BLaER1 (cell line): Measurements from ENCODE around the gene GTSF1L.

Experiments
- H3K27ac ChIP-seq: shearing (Covaris generic); formaldehyde crosslinking; 2 replicates; pipeline ENCODE4 v1.8.1; 2022
- H3K27me3 ChIP-seq: shearing (Covaris generic); formaldehyde crosslinking; 2 replicates; pipeline ENCODE4 v1.8.1; 2022
- H3K36me3 ChIP-seq: shearing (Covaris generic); formaldehyde crosslinking; 2 replicates; pipeline ENCODE4 v1.8.1; 2022
- H3K4me1 ChIP-seq: shearing (Covaris generic); formaldehyde crosslinking; 2 replicates; pipeline ENCODE4 v1.8.1; 2022
- H3K4me2 ChIP-seq: shearing (Covaris generic); formaldehyde crosslinking; 2 replicates; pipeline ENCODE4 v1.8.1; 2022
- H3K4me3 ChIP-seq: shearing (Covaris generic); formaldehyde crosslinking; 2 replicates; pipeline ENCODE4 v1.8.1; 2022
- H3K9ac ChIP-seq: shearing (Covaris generic); formaldehyde crosslinking; 2 replicates; pipeline ENCODE4 v1.8.1; 2022
- H3K9me3 ChIP-seq: shearing (Covaris generic); formaldehyde crosslinking; 2 replicates; pipeline ENCODE4 v1.8.1; 2022
- H4K20me1 ChIP-seq: shearing (Covaris generic); formaldehyde crosslinking; 2 replicates; pipeline ENCODE4 v1.8.1; 2022
- Cebpa-rat ChIP-seq: shearing (Covaris generic); IDR thresholded peaks from 2 replicates; pipeline ENCODE4 v1.8.1; 2022

GTSF1L gene

DNA sequence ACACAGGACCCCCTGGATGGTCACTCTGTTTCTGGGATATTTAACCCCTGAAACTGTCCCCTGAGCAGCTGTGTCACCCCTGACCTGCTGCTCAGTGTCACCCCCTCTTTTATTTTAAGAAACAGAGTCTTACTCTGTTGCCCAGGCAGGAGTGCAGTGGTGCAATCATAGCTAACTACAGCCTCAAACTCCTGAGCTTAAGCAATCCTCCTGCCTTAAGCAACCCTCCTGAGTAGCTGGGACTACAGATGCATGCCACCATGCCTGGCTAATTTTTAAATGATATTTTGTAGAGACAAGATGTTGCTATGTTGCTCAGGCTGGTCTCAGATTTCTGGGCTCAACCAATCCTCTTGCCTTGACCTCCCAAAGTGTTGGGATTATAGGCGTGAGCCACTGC lies 21.5 kb upstream of the GTSF1L start:
- Histone ChIP-seq H3K36me3 (no peaks in the 10 kb centered on the region), H3K27ac (no peak overlapping the region), H3K9ac (no peak overlapping the region), H3K27me3 (no peaks in the 10 kb centered on the region), H4K20me1 (no peaks in the 10 kb centered on the region), H3K4me2 (no peak overlapping the region), H3K9me3 (no peaks in the 10 kb centered on the region), H3K4me3 (no peak overlapping the region), H3K4me1 (peaks cover 74% of the 10 kb centered on the region)
- no peak for TF ChIP-seq Cebpa-rat

DNA sequence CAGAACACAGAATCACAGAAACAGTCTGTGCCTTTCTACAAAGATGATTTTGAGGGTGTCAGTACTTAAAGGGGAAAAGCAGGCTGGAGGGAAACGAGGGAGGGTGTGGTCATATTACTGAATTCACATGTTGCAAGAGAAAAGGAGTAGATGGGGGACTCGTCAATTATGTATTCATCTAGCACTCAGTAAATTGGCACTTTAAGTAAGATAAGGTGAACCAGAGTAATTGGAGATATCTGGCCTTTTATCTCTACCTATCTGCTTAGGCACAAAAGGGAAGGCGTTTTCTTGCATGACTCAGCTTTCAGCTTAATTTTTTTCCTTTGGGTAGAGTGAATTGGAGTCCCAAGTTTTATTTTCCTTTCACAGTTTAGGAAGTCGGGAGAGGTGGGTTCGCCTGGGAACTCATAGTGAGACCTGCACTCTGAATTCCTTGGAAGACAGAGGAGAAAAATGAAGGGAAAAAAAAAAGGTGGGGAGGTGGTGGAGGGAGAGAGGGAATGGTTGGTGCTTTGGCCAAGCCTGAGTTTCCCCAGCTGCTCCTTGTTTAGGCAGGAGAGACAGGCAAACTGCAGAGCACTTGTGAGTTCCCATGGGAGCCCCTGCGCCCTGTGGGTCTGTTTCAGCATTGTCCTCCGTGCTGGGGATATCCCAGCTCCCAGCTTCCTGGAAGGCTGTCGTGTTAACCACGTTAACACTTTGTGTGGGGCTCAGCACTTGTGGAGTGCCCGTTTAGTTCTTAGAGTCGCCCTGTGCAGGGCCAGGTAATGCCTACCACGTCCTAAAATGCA lies 19.7 kb upstream of the GTSF1L start:
- Histone ChIP-seq H3K4me3 (no peak overlapping the region), H3K27me3 (no peaks in the 10 kb centered on the region), H3K9me3 (no peaks in the 10 kb centered on the region), H4K20me1 (no peaks in the 10 kb centered on the region), H3K27ac (0 out of 2 replicates have a peak overlapping the region, but pooled peaks have one; percentile 3), H3K36me3 (no peaks in the 10 kb centered on the region), H3K9ac (no peak overlapping the region), H3K4me1 (peaks cover 56% of the 10 kb centered on the region), H3K4me2 (peak overlapping the region; percentile 26)
- TF ChIP-seq Cebpa-rat = no peak

GRCh38 chr20:43744966-43745730 lies 18.3 kb upstream of the GTSF1L start:
- Histone ChIP-seq H3K36me3 (no peaks in the 10 kb centered on the region), H3K4me3 (no peak overlapping the region), H3K9me3 (no peaks in the 10 kb centered on the region), H3K4me2 (peak overlapping the region; percentile 52), H3K27ac (0 out of 2 replicates have a peak overlapping the region, but pooled peaks have one; percentile 36), H3K4me1 (peaks cover 42% of the 10 kb centered on the region), H3K9ac (no peak overlapping the region), H4K20me1 (no peaks in the 10 kb centered on the region), H3K27me3 (no peaks in the 10 kb centered on the region)
- no peak for TF ChIP-seq Cebpa-rat

- no peaks in the 10 kb centered on the region for H4K20me1 ChIP-seq
- no peak overlapping the region for H3K9ac ChIP-seq
- no peaks in the 10 kb centered on the region for H3K27me3 ChIP-seq
- H3K4me2 ChIP-seq = no peak overlapping the region
- H3K9me3 ChIP-seq = no peaks in the 10 kb centered on the region
- no peak for TF ChIP-seq Cebpa-rat
- no peak overlapping the region for H3K27ac ChIP-seq
- no peak overlapping the region for H3K4me3 ChIP-seq
- no peaks in the 10 kb centered on the region for H3K36me3 ChIP-seq
- H3K4me1 ChIP-seq = peaks cover 38% of the 10 kb centered on the region
Measured at GRCh38 chr20:43744151-43744611, 17.4 kb upstream of the GTSF1L start.

- H3K9ac ChIP-seq = no peak overlapping the region
- H3K4me3 ChIP-seq = no peak overlapping the region
- H3K36me3 ChIP-seq = no peaks in the 10 kb centered on the region
- TF ChIP-seq Cebpa-rat = no peak
- H4K20me1 ChIP-seq = no peaks in the 10 kb centered on the region
- H3K27ac ChIP-seq = no peak overlapping the region
- H3K4me1 ChIP-seq = peaks cover 37% of the 10 kb centered on the region
- no peaks in the 10 kb centered on the region for H3K27me3 ChIP-seq
- H3K4me2 ChIP-seq = no peak overlapping the region
- no peaks in the 10 kb centered on the region for H3K9me3 ChIP-seq
Measured at GRCh38 chr20:43740642-43741041, 13.8 kb upstream of the GTSF1L start.

DNA sequence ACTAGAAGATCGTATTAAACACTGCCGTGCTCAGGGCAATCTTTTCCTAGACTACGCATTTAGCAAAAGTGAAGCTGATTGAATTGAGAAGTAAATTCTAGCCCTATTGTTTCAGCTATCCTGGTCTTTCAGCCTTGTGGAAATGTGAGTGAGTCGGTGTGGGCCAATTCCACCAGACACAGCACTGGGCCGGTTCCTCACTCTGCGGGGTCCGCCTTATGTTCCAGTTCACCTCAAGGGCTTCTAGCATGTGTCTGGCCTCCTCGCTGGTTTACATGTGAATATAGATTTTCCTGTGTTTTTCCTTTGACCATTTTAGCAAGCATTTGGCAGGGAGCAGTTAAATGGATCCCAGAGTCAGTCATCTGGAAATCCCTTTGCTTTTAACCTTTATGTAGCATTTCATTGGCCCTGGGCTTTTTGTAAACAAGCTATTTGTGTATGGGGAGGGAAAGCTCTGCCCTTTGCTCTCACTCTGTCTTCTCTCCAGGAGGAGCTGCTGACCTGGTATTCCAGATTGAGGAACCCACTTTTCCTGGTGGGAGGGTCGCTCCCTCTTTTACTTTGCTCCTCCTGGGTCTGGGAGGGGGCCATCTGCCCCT lies 12.4 kb upstream of the GTSF1L start:
- H3K4me2 ChIP-seq = peak overlapping the region; percentile 13; the same call in 1 of the 2 replicates
- H3K27ac ChIP-seq = no peak overlapping the region
- no peak overlapping the region for H3K4me3 ChIP-seq
- H4K20me1 ChIP-seq = no peaks in the 10 kb centered on the region
- H3K9me3 ChIP-seq = no peaks in the 10 kb centered on the region
- H3K27me3 ChIP-seq = no peaks in the 10 kb centered on the region
- peaks cover 23% of the 10 kb centered on the region for H3K4me1 ChIP-seq
- H3K36me3 ChIP-seq = no peaks in the 10 kb centered on the region
- H3K9ac ChIP-seq = no peak overlapping the region
- no peak for TF ChIP-seq Cebpa-rat

DNA sequence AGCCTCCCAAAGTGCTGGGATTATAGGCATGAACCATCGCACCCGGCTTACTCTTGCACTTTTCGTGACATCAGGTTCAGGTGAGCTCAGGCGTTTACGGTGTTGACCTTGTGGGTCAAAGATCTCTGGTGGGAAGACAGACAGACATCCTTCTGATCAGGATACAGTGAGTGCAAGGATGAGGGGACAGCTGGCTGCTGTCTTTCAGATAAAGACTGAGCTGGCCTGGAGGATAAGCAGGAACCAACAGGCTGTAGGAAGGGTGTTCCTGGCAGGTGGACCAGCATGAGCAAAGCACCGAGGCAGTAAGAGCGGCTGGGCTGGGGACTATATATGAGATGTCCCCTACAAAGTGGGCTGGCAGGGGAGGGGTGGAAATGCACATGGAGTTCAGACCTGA lies 11.1 kb upstream of the GTSF1L start:
- no peak for TF ChIP-seq Cebpa-rat
- H3K9ac ChIP-seq = no peak overlapping the region
- no peak overlapping the region for H3K27ac ChIP-seq
- no peaks in the 10 kb centered on the region for H3K9me3 ChIP-seq
- H4K20me1 ChIP-seq = no peaks in the 10 kb centered on the region
- peaks cover 32% of the 10 kb centered on the region for H3K4me1 ChIP-seq
- H3K36me3 ChIP-seq = no peaks in the 10 kb centered on the region
- H3K4me3 ChIP-seq = no peak overlapping the region
- no peaks in the 10 kb centered on the region for H3K27me3 ChIP-seq
- no peak overlapping the region for H3K4me2 ChIP-seq

DNA sequence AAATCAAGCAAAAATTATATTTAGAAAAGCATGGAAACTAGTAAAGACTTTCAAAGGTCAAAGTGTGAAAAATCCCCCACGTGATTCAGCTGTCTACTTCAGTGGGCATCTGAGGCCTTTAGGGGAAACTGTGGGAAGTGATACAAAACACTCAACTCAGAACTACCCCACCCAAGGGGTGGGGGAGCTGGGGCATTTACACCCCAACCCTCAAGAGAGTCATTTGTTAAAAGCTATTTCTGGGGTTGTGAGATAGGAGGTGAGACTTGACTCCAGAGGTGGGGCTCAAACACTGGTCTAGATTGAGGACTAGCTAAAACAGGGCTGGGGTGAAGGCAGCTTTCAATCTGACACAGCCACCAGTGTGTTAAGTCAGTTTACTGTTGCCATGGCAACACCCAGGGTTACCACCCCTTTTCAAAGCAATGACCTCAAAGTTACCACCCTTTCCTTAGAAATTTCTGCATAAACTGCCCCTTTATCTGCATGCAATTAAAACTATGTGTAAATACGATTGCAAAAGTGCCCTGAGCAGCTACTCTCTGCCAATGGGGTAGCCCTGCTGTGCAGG lies 9.9 kb upstream of the GTSF1L start:
- TF ChIP-seq Cebpa-rat = no peak
- H4K20me1 ChIP-seq = no peaks in the 10 kb centered on the region
- peak overlapping the region; percentile 8; the same call in 1 of the 2 replicates for H3K4me2 ChIP-seq
- H3K27ac ChIP-seq = no peak overlapping the region
- H3K36me3 ChIP-seq = no peaks in the 10 kb centered on the region
- H3K9me3 ChIP-seq = no peaks in the 10 kb centered on the region
- no peaks in the 10 kb centered on the region for H3K27me3 ChIP-seq
- peaks cover 44% of the 10 kb centered on the region for H3K4me1 ChIP-seq
- no peak overlapping the region for H3K9ac ChIP-seq
- H3K4me3 ChIP-seq = no peak overlapping the region

DNA sequence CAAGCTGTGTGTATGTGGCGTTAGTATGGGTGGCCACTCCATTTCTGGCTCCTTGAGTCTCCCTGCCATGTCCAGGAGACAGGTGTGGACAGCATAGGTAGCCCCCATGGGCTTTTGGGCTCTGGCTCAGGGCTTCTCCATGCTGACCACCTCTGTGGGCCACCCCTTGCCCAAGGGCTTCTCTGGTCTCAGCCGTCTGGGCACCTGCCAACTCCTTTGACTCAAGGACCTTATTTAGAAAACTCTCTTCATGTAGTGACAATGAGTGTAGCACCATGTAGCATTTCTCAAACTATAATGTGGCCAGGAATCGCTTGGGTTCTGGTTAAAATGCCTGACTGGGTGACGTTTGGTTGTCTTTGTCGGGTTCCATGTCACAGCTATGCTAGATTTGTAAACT lies 5.1 kb upstream of the GTSF1L start:
- H3K27ac ChIP-seq = peak overlapping the region; percentile 20; the same call in 1 of the 2 replicates
- peaks cover 47% of the 10 kb centered on the region for H3K4me1 ChIP-seq
- TF ChIP-seq Cebpa-rat = no peak
- no peak overlapping the region for H3K4me3 ChIP-seq
- H3K4me2 ChIP-seq = peak overlapping the region; percentile 79
- H3K9me3 ChIP-seq = no peaks in the 10 kb centered on the region
- H3K9ac ChIP-seq = no peak overlapping the region
- H3K27me3 ChIP-seq = no peaks in the 10 kb centered on the region
- H3K36me3 ChIP-seq = no peaks in the 10 kb centered on the region
- no peaks in the 10 kb centered on the region for H4K20me1 ChIP-seq
